ENCODE measurements around the gene ADARB2. TPM values are rescaled to one million over a fixed set of nuclear protein-coding genes. Genes with fewer than 3 reads are reported as not detected.

The ADARB2 gene
- total and polyA plus RNA-seq, 2 experiments from 2014 or later, result not detected

DNA sequence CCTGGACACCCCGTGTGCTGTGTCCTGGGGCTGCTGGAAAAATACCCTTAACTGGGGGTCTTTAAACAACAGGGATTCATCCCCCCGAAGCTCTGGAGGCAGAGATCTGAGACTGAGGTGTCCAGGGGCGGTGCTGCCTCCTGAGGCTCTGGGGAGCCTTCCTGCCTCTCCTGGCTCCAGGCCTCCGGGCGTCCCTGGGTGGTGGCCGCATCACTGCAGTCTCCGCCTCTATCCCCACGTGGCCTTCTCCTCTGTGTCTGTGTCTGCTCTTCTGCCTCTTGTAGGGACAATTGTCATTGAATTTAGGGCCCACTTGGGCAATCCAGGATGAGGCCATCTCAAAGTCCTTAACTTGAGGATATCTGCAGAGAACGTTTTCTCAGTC lies 464.6 kb downstream of the ADARB2 start:
- H3K27ac ChIP-seq, result no peak overlapping the region
- no peaks in the 10 kb centered on the region for H3K79me2 ChIP-seq (ENCODE audit: insufficient read depth)
- H3K36me3 ChIP-seq (ENCODE audit: low read depth), result no peaks in the 10 kb centered on the region
- no peak overlapping the region for H2AFZ ChIP-seq
- no peaks in the 10 kb centered on the region for H3K9me2 ChIP-seq (ENCODE audit: insufficient read depth)
- TF ChIP-seq EZH2 (IDR thresholded peaks at IDR 0.05; ENCODE audit: insufficient read depth, poor library complexity, severe bottlenecking) (no peak), EZH2phosphoT487 (IDR thresholded peaks at IDR 0.05; ENCODE audit: insufficient read depth, low read depth) (no peak)
- H3K9ac ChIP-seq, result no peak overlapping the region
- H3K4me1 ChIP-seq (ENCODE audit: insufficient read depth), result no peaks in the 10 kb centered on the region
- H3K4me3 ChIP-seq, result no peak overlapping the region
- no peaks in the 10 kb centered on the region for H3F3A ChIP-seq (ENCODE audit: insufficient read depth)
- no peak for DNase-seq
- WGBS, 2 experiments (ENCODE audit: low coverage in 1 of 2, low lambda C conversion rate in 2 of 2, missing lambda C conversion rate in 2 of 2), result 27 to 28% methylated on average over 9 of the region's 9 CpGs
- in situ Hi-C loops (cut with MboI), result no loop called here
- H3K27me3 ChIP-seq (replicated peaks; ENCODE audit: insufficient read depth), result no peaks in the 10 kb centered on the region
- H3K9me3 ChIP-seq (ENCODE audit: low read depth), result no peaks in the 10 kb centered on the region
- H3K4me2 ChIP-seq (ENCODE audit: unreplicated experiment), result no peak overlapping the region
- no peaks in the 10 kb centered on the region for H4K20me1 ChIP-seq (ENCODE audit: insufficient read depth)

DNA sequence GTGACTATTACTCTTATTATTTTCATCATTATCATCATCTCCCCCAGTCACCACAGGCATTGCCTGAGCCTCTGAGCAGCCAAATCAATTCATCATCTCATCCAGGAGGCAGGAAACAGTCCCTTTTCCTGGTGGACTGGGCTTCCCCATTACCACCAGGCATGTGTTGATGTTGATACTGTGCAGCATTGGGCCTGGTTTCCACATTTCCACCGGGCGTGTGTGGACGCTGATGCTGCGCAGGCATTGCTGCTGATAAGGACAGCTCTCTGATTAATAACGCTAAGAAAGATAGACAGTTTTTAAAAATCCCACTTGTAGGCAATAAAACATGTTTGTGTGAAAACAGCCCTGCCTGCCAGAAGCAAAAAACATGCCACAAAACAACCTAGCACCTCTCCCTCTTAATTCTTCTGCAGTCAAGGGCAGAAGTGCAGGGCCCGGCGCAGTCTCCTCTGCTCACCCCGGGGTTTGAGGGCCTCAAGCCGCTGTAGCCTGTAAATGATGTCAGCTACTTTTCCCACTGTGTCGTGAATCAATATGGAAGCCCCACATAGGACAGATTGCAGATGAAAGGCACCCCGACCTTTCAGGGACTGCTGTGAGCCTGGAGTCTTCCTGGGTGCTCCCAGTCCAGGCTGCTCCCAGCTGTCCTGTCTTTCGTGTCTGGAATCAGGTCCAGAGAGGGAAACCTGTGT lies 465.1 kb downstream of the ADARB2 start:
- TF ChIP-seq EZH2 (IDR thresholded peaks at IDR 0.05; ENCODE audit: insufficient read depth, poor library complexity, severe bottlenecking), result no peak
- TF ChIP-seq EZH2phosphoT487 (IDR thresholded peaks at IDR 0.05; ENCODE audit: insufficient read depth, low read depth), result no peak
- Histone ChIP-seq H3K27ac (no peak overlapping the region), H2AFZ (no peak overlapping the region)

DNA sequence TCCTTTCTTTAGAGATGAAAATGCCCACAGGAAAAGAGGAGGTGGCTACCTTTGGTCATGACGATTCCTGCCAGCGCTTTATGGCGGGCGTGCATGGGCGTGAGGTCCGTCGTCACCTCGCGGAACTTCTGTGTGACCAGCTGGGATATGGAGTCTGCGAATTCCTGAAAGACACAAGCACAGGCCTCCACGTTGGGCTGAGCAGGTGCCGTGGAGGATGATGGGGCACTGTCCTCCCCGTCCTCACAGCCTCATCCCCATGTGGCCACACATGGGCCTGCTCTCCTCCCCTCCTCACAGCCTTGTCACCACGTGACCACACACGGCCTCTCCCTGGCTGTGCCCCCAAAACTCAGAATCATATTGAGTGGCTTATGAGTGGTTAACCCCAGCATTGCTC lies 466.4 kb downstream of the ADARB2 start:
- 46 to 55% methylated on average over 15 of the region's 15 CpGs for WGBS, 2 experiments (ENCODE audit: low coverage in 1 of 2, low lambda C conversion rate in 2 of 2, missing lambda C conversion rate in 2 of 2)
- no peak for TF ChIP-seq EZH2 (IDR thresholded peaks at IDR 0.05; ENCODE audit: insufficient read depth, poor library complexity, severe bottlenecking)

More for the DNA sequence above, 465.1 kb downstream of the ADARB2 start:
- Histone ChIP-seq H3F3A (ENCODE audit: insufficient read depth) (no peaks in the 10 kb centered on the region), H4K20me1 (ENCODE audit: insufficient read depth) (no peaks in the 10 kb centered on the region), H3K4me2 (ENCODE audit: unreplicated experiment) (no peak overlapping the region), H3K9ac (no peak overlapping the region), H3K9me2 (ENCODE audit: insufficient read depth) (no peaks in the 10 kb centered on the region), H3K4me3 (no peak overlapping the region), H3K4me1 (ENCODE audit: insufficient read depth) (no peaks in the 10 kb centered on the region), H3K79me2 (ENCODE audit: insufficient read depth) (no peaks in the 10 kb centered on the region), H3K9me3 (ENCODE audit: low read depth) (no peaks in the 10 kb centered on the region), H3K36me3 (ENCODE audit: low read depth) (no peaks in the 10 kb centered on the region), H3K27me3 (replicated peaks; ENCODE audit: insufficient read depth) (no peaks in the 10 kb centered on the region)
- in situ Hi-C loops (cut with MboI), result no loop called here
- 33 to 39% methylated on average over 12 of the region's 12 CpGs for WGBS, 2 experiments (ENCODE audit: low coverage in 1 of 2, low lambda C conversion rate in 2 of 2, missing lambda C conversion rate in 2 of 2)
- DNase-seq, result no peak

DNA sequence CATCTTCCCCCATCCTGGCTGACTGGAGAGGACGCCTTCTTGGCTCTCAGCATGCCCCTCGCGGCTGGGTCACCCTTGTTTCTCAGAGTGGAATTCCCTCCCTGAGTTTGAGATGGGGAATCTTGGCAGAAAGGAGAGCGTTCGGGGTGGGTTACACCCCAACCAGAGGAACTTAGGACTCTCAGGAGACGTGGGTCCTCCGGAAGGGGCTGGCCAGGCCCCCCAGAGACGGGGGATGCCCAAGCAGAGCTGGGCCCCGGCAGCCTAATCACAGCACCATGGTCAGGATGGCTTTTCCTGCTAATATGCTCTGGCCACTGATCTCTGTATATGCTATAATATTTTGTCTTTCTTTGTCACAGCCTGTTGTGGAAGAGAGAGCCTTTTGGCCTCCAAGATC lies 466.8 kb downstream of the ADARB2 start:
- in situ Hi-C loops (cut with MboI), result no loop called here
- no peak for TF ChIP-seq EZH2phosphoT487 (IDR thresholded peaks at IDR 0.05; ENCODE audit: insufficient read depth, low read depth)
- no peak for TF ChIP-seq EZH2 (IDR thresholded peaks at IDR 0.05; ENCODE audit: insufficient read depth, poor library complexity, severe bottlenecking)
- Histone ChIP-seq H4K20me1 (ENCODE audit: insufficient read depth) (no peaks in the 10 kb centered on the region), H3K79me2 (ENCODE audit: insufficient read depth) (no peaks in the 10 kb centered on the region), H3K9me2 (ENCODE audit: insufficient read depth) (no peaks in the 10 kb centered on the region), H3K27me3 (replicated peaks; ENCODE audit: insufficient read depth) (no peaks in the 10 kb centered on the region), H3F3A (ENCODE audit: insufficient read depth) (no peaks in the 10 kb centered on the region), H3K4me3 (no peak overlapping the region), H3K27ac (no peak overlapping the region), H2AFZ (no peak overlapping the region), H3K9me3 (ENCODE audit: low read depth) (no peaks in the 10 kb centered on the region), H3K4me2 (ENCODE audit: unreplicated experiment) (no peak overlapping the region), H3K36me3 (ENCODE audit: low read depth) (no peaks in the 10 kb centered on the region), H3K4me1 (ENCODE audit: insufficient read depth) (no peaks in the 10 kb centered on the region), H3K9ac (no peak overlapping the region)
- 27 to 30% methylated on average over 9 of the region's 9 CpGs for WGBS, 2 experiments (ENCODE audit: low coverage in 1 of 2, low lambda C conversion rate in 2 of 2, missing lambda C conversion rate in 2 of 2)
- DNase-seq, result no peak

More for the DNA sequence above, 466.4 kb downstream of the ADARB2 start:
- no peaks in the 10 kb centered on the region for H3K36me3 ChIP-seq (ENCODE audit: low read depth)
- H3K4me2 ChIP-seq (ENCODE audit: unreplicated experiment), result no peak overlapping the region
- no peaks in the 10 kb centered on the region for H3K9me3 ChIP-seq (ENCODE audit: low read depth)
- H4K20me1 ChIP-seq (ENCODE audit: insufficient read depth), result no peaks in the 10 kb centered on the region
- H3K79me2 ChIP-seq (ENCODE audit: insufficient read depth), result no peaks in the 10 kb centered on the region
- in situ Hi-C loops (cut with MboI), result no loop called here
- H3K4me3 ChIP-seq, result no peak overlapping the region
- H3K9ac ChIP-seq, result no peak overlapping the region
- no peak overlapping the region for H2AFZ ChIP-seq
- H3K27ac ChIP-seq, result no peak overlapping the region
- no peaks in the 10 kb centered on the region for H3K27me3 ChIP-seq (replicated peaks; ENCODE audit: insufficient read depth)
- no peaks in the 10 kb centered on the region for H3K4me1 ChIP-seq (ENCODE audit: insufficient read depth)
- H3K9me2 ChIP-seq (ENCODE audit: insufficient read depth), result no peaks in the 10 kb centered on the region
- no peak for DNase-seq
- no peaks in the 10 kb centered on the region for H3F3A ChIP-seq (ENCODE audit: insufficient read depth)
